HepG2 (cell line): Measurements from ENCODE around the gene BTF3L4. TPM values are rescaled to one million over a fixed set of nuclear protein-coding genes. Genes with fewer than 3 reads are reported as not detected.

Experiments used
- CBX5 ChIP-seq: sonication (generic); formaldehyde crosslinking; IDR thresholded peaks from 2 replicates; pipeline ENCODE4 v1.4.0; 2020; ENCODE audit warnings: missing genetic modification reagents, borderline replicate concordance
- FOSL2 ChIP-seq: sonication (generic); formaldehyde crosslinking; IDR thresholded peaks from 2 replicates; pipeline ENCODE4 v1.4.0; 2020; ENCODE audit warnings: missing genetic modification reagents
- ISL2 ChIP-seq: sonication (generic); formaldehyde crosslinking; IDR thresholded peaks from 2 replicates; pipeline ENCODE4 v1.5.0; 2020; ENCODE audit warnings: missing genetic modification reagents
- MTA3 ChIP-seq: sonication (generic); formaldehyde crosslinking; IDR thresholded peaks from 2 replicates; pipeline ENCODE4 v1.4.0; 2020; ENCODE audit warnings: missing genetic modification reagents
- RAD21 ChIP-seq: fragments of 450-650 bp; formaldehyde crosslinking; IDR thresholded peaks from 2 replicates; pipeline ENCODE4 v1.5.0; 2020; ENCODE audit warnings: mild to moderate bottlenecking
- ZNF260 ChIP-seq: sonication (generic); formaldehyde crosslinking; IDR thresholded peaks from 2 replicates; pipeline ENCODE4 v1.4.0; 2020; ENCODE audit warnings: missing genetic modification reagents, low read depth, mild to moderate bottlenecking, borderline replicate concordance
- ZNF318 ChIP-seq: sonication (generic); formaldehyde crosslinking; IDR thresholded peaks from 2 replicates; pipeline ENCODE4 v1.4.0; 2020; ENCODE audit warnings: mild to moderate bottlenecking, missing genetic modification reagents
- ZNF513 ChIP-seq: sonication (generic); formaldehyde crosslinking; conservative IDR thresholded peaks from 2 replicates; pipeline ENCODE4 v1.5.0; 2020; ENCODE audit warnings: missing genetic modification reagents
- ZNF614 ChIP-seq: IDR thresholded peaks from 2 replicates; pipeline ENCODE4 v1.6.1; 2018; ENCODE audit warnings: missing biosample characterization, missing genetic modification reagents, inconsistent platforms, borderline replicate concordance
- ZNF644 ChIP-seq: IDR thresholded peaks from 2 replicates; pipeline ENCODE4 v1.6.1; 2016; ENCODE audit warnings: low read depth
- polyA plus RNA-seq, 8 experiments: library from polyadenylated mRNA; depleted of rRNA in 3 of 8; stranded (reverse) in 7 of 8; unstranded in 1 of 8; fragments of >200 nt; fragmentation: Illumina TruSeq in 4 of 8; extraction: Trizol in 4 of 8; gene quantifications; 2 replicates each; pipeline versions ENCODE4 v1.2.1 to v1.2.3, GENCODE V29; 2011 to 2016; ENCODE audit warnings: low read depth in 4 of 8, missing spikeins in 1 of 8, mixed read lengths in 1 of 8; ENCODE audit not compliant: insufficient read depth in 1 of 8
- total RNA-seq, 5 experiments: library from RNA; depleted of rRNA; stranded (reverse); fragments of >200 nt; fragmentation: Illumina TruSeq; extraction: Trizol; gene quantifications; 2 replicates each; pipeline ENCODE4 v1.2.3, GENCODE V29; 2016; ENCODE audit warnings: low read depth in 1 of 5
- TF ChIP-seq, protein P1 (sequence below): sonication (generic); formaldehyde crosslinking; IDR thresholded peaks from 2 replicates; pipeline ENCODE4 v1.8.1; 2023; ENCODE audit warnings: missing genetic modification reagents, inconsistent platforms, borderline replicate concordance
- TF ChIP-seq, protein P2 (sequence below): sonication (generic); formaldehyde crosslinking; IDR thresholded peaks from 2 replicates; pipeline ENCODE4 v1.4.0; 2020; ENCODE audit warnings: missing genetic modification reagents, mild to moderate bottlenecking, borderline replicate concordance

Gene BTF3L4
- total and polyA plus RNA-seq, 2 of the 13 experiments (the other 11 are each of a cell fraction or from before 2014, with no cell fraction given) = 59.0 to 74.3 TPM

- TF ChIP-seq ZNF513 (CRISPR knock-in tag) (no peak), ZNF260 (CRISPR knock-in tag) (no peak), ZNF644 (CRISPR knock-in tag) (no peak), ZNF318 (no peak; the same call in 1 of the 2 replicates), MTA3 (CRISPR knock-in tag) (no peak), CBX5 (no peak), ZNF614 (CRISPR knock-in tag) (peak; percentile 71; the same call in 1 of the 2 replicates), ISL2 (CRISPR knock-in tag) (no peak), RAD21 (CRISPR knock-in tag) (peak; percentile 21; the same call in 1 of the 2 replicates), FOSL2 (no peak; the same call in 1 of the 2 replicates)
- TF ChIP-seq, protein P1, sequence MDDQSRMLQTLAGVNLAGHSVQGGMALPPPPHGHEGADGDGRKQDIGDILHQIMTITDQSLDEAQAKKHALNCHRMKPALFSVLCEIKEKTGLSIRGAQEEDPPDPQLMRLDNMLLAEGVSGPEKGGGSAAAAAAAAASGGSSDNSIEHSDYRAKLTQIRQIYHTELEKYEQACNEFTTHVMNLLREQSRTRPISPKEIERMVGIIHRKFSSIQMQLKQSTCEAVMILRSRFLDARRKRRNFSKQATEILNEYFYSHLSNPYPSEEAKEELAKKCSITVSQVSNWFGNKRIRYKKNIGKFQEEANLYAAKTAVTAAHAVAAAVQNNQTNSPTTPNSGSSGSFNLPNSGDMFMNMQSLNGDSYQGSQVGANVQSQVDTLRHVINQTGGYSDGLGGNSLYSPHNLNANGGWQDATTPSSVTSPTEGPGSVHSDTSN (CRISPR knock-in tag) = no peak
- TF ChIP-seq, protein P2, sequence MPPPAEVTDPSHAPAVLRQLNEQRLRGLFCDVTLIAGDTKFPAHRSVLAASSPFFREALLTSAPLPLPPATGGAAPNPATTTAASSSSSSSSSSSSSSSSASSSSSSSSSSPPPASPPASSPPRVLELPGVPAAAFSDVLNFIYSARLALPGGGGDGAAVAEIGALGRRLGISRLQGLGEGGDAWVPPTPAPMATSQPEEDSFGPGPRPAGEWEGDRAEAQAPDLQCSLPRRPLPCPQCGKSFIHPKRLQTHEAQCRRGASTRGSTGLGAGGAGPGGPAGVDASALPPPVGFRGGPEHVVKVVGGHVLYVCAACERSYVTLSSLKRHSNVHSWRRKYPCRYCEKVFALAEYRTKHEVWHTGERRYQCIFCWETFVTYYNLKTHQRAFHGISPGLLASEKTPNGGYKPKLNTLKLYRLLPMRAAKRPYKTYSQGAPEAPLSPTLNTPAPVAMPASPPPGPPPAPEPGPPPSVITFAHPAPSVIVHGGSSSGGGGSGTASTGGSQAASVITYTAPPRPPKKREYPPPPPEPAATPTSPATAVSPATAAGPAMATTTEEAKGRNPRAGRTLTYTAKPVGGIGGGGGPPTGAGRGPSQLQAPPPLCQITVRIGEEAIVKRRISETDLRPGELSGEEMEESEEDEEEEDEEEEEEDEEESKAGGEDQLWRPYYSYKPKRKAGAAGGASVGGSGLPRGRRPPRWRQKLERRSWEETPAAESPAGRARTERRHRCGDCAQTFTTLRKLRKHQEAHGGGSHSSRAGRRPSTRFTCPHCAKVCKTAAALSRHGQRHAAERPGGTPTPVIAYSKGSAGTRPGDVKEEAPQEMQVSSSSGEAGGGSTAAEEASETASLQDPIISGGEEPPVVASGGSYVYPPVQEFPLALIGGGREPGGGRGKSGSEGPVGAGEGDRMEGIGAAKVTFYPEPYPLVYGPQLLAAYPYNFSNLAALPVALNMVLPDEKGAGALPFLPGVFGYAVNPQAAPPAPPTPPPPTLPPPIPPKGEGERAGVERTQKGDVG (CRISPR knock-in tag) = no peak; the same call in 1 of the 2 replicates
Measured at GRCh38 chr1:52033190-52034049, 22.7 kb upstream of the BTF3L4 start, which contains the start of gene KTI12 (continued).
